HG02943 (cell line): ENCODE results near the gene CACNA1B.
"Not testable (repeated sequence)": the region's sequence is repeated elsewhere in the genome, so short reads cannot be mapped to it uniquely, and the experiment has no call there.

Experiments
- ATAC-seq: cut with Tn5 transposase; IDR thresholded peaks from one replicate; pipeline ENCODE4 v1.9.1; 2021; ENCODE audit warnings: mild to moderate bottlenecking, low read depth, moderate library complexity; ENCODE audit not compliant: unreplicated experiment

The CACNA1B gene

DNA sequence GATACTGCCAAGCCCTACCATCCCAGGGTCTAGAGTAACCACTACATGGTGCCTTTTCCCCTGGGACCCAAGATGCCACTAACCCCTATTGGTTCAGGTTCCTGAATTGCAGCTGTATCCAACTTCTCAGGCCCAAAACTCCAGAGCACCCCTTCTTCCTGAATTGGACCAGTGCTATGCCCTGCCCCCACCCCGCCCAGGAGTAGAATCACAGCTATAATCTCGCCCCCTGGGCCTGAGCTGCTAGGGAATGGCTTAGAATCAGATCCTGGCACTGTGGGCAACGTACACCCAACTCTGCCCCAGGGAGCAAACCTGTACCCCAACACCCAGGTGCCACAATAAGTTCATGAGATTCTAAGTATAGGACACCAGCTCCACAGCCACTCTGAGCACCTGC lies 206.3 kb downstream of the CACNA1B start:
- ATAC-seq = no peak

DNA sequence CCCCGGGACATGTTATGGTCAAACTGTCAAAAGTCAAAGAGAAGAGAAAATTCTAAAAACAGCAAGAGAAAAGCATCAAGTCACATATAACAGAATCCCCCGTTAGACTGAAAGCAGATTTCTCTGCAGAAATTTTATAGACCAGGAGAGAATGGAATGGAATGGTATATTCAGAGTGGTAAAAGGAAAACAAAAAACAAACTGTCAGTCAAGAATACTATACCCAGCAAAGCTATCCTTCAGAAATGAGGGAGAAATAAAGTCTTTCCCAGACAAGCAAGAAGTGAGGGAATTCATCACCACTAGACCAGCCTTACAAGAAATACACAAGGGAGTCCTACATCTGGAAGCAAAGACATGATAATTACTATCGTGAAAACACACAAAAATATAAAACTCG lies 208.0 kb downstream of the CACNA1B start:
- ATAC-seq = no peak

DNA sequence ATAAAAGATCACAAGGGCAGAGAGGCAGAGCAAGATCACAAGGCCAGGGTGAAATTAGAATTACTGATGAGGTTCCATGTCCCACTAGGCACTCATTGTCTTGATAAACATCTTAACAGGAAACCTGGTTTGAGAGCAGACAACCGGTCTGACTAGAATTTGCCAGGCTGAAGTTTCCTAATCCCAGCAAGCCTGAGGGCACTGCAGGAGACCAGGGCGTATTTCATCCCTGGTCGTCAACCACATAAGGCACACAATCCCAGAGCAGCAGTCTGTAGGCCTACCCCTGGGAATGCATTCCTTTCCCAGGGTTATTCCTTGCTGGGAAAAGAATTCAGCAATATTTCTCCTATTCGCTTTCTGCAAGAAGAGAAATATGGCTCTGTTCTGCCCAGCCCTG lies 214.5 kb downstream of the CACNA1B start:
- ATAC-seq = not testable (repeated sequence)

DNA sequence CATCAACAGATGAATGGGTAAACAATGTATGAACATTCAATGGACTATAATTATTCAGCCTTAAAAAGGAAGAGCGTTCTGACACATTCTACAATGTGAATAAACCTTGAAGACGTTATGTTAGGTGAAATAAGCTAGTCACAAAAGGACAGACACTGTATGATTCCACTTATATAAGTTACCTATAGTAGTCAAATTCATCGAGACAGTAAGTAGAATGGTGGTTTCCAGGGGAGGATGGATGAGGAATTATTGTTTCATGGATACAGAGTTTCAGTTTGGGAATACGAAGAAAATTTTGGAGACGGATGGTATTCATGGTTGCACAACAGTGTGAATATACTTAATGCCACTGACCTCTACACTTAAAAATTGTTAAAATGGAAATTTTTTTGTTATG lies 216.4 kb downstream of the CACNA1B start:
- ATAC-seq = no peak

DNA sequence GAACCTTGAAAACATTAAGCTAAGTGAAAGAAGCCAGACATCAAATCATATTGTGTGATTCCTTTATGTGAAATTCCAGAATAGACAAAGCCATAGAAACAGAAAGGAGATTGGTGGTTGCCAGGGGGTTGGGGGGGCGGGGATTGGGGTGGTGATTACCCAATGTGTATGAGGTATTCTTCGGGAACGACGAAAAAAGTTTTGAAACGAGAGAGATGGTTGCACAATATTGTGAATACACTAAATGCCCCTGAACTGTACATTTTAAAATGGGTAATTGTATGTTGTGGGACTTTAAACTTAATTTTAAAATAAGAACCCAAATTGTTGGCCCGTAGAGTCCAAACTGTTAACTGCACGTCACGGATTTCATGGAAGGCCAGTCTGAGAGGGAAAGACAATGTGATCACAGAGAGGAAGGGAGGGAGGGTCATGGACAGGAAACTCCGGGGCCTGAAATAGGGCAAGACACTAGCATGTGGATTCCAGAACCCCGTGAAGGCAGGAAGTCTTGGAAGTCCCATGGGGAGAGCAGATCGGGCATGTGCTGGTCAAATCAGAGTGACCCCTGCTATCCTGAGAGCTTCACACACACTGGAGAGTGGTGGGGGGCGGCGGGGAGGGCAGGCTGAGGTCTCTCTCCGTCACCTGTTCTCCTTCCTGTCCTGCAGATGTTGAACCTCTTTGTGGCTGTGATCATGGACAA lies 218.4 kb downstream of the CACNA1B start:
- ATAC-seq = no peak

DNA sequence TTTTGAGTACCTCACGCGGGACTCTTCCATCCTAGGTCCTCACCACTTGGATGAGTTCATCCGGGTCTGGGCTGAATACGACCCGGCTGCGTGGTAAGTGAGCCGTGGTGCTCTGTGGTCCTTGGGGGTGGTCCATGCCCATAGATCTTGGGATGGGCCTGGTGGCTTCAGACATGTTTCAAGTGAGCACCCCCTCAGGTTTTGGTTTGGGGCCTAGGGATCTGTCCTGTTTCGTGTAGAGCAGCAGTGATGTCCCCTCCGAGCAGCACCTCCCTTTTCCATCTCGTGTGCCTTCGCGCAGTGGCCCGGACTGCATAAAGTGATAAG lies 218.9 kb downstream of the CACNA1B start:
- ATAC-seq = no peak

DNA sequence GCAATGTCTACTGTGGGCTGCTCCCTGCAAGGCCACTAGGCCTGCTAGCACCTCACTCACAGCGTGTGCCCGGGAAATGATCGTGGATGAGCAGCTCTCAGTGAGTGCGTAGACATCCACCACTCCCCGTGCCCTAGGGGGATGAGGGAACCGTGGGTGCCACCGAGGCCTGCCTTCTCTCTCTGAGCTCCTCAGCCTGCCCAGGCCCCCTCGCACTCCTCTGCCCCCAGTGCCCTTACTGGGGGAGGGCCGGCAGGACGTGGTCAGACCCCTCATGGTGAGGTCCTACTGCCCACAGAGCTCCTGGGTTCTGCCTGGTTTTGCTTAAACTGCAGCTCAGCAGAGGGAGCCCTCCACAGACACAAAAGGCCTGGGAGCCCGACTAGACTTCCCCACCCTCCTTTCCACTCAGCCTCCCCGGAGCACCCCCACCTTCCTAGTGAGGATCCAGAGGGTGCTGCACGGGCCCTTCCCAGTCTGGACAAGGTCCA lies 220.0 kb downstream of the CACNA1B start:
- ATAC-seq = no peak

DNA sequence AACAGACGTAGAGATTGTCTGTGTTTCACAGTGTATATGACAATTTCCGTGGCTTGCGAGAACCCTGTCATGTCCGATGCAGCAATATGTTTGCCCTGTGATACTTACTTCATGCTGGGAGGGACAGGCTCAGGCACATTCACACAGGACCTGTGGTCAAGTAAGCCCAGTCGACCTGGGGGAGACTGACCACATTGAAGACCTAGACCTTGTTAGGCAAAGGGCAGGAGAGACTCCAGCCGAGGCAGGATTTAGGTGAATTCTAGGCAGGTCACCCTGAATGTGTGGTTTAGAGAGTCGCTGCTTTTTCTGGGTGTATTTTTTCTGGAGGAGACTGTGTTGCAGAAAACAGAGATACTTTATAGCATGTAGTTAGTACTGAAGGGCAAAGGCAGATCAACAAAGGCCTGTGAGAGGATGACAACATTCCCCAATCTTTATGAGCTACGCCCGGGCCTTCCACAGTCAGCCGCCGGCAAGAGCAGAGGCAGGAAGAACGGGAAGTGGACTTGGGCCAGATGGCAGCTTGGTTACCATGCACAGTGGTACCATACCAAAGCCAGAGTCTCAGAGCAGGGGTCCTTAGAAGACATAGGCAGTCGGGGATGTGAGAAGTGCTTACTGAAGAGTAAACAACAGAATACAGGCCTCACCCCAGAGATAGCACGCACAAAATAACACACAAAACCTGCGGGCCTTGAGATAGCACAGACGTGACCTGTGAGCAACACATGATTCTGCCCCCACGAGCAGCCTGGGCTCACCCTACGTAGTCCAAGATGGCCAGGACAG lies 220.7 kb downstream of the CACNA1B start:
- no peak for ATAC-seq

DNA sequence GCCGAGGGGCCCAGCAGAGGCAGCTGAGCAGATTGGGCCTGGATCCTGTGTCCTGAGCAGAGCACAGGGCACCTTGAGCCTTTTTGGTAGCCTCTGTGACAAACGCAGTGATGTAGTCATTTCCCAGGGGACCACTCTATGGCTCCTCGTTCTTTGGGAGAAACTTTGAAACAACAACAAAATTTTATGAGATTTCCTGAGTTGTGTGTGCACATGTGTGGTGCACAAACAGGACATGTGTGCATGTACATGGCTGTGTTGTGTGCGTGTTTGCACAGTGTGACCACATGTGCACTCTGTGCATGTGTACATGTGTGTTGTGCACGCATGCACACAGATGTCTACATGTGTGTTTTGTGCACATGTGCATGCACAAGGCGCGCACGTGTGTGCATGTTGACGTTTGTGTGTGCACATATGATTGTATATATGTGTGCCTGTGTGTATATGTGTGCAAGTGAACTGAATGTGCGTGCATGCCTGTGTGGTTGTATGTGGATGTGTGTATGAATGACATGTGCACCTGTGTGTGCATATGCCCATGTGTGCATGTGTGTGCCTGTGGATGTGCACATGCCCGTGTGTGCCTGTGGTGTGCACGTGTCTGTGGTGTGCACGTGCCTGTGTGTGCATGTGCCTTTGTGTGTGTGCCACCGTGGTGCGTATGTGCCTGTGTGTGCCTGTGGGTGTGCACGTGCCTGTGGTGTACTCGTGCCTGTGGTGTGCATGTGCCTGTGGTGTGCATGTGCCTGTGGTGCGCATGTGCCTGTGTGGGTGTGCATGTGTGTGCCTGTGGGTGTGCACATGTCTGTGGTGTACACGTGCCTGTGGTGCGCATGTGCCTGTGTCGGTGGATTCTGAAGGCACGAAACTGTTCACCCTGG lies 221.6 kb downstream of the CACNA1B start:
- ATAC-seq = no peak

DNA sequence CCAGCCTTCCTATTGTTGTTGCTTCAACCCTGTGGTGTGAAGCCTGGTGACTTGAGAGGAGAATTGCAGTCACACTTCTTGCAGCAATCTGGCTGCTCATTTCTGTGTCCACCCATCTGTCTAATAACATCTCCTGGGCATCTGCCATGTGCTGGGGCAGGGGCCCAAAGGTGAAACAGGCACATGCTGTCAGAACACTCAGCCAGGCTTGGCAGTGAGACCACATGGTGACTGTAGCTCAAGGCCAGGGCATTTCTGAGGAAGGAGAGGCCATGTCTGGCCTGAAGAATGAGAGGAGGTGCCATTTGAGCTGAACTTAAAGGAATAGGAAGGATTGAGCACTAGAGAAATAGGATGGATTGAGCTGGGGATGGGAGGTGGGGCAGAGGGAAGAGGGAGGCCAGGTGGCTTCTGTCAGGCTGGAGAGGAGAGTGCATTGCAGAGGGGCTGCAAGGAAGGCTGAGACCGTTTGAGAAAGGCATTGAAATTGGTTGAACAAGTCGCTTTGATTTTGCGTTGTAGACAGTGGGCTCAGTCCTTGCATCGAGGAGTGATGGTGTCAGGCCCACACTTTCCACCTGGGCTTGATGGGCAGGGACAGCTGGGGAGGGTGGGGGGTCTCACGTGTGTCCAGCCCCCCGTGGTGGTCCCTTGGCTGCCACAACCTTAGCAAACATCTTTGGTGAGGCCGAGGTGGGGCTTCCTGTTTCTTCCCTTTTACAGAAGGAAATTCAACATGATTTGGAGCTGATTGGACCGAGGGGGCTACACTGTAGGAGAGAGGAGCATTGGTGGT lies 222.4 kb downstream of the CACNA1B start:
- ATAC-seq = no peak

DNA sequence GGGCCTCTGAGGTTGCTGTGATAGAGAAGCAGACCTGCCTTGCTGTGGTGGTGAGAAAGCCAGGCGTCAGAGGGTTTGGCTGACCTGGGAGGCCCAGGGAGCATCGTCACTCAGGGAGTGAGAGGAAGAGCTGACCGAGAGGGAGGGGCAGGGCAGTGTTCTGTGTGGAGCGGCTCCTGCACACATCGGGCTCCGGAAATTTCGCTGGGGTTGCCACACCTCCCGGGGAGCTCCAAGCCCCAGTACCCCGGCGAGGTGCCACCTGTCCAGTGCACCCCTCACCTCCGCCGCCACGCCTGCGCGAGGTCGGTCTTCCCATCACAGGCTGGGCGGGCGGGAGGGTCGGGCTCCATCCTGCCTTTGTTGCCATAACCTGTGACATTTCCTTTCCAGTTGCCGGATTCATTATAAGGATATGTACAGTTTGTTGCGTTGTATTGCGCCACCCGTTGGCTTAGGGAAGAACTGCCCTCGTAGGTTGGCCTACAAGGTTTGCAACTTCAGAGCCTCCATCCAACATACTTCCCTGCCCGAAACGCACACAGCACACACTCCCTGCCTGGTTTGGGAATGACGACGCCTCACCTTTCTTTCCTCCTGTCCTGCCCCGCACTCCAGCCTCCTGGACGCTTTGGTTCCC lies 223.2 kb downstream of the CACNA1B start:
- ATAC-seq = no peak

DNA sequence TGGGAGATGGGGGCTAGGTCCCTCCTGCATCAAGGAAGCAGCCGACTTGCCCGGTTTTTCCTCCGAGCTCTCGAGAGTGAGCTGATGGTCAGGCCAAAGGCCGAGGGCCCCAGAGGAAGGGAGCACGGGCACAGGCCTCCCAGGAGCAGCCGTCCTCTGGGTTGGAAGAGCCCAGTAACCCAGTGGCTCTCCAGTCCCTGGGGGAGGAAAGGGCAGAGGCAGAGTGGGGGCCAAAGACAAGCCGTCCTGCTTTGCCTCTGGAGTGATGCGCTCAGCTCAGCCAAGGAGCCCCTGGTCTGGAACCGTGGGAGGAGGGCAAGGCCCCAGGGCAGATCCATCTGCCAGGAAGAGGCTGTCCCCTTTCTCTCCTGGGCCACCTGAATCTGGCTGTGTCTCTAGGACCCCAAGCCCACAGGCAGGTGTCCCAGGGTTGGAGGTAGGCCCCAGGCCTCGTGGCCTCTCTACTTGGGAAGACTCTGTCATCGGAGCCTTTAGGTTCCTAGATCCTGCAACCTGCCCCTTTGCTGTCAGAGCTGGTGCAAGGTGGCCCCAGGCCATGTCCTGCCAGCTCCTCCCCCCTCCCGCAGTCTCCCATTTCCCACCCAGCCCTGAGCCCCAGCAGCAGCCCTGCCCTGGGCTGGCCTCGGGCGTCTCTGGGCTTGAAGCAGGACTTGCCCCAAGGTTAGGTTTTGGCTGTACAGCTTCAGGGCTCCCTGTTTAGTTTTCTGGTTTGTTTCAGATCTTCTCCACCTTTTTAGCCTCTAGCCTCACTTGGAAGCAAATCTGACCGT lies 224.1 kb downstream of the CACNA1B start:
- ATAC-seq = no peak

DNA sequence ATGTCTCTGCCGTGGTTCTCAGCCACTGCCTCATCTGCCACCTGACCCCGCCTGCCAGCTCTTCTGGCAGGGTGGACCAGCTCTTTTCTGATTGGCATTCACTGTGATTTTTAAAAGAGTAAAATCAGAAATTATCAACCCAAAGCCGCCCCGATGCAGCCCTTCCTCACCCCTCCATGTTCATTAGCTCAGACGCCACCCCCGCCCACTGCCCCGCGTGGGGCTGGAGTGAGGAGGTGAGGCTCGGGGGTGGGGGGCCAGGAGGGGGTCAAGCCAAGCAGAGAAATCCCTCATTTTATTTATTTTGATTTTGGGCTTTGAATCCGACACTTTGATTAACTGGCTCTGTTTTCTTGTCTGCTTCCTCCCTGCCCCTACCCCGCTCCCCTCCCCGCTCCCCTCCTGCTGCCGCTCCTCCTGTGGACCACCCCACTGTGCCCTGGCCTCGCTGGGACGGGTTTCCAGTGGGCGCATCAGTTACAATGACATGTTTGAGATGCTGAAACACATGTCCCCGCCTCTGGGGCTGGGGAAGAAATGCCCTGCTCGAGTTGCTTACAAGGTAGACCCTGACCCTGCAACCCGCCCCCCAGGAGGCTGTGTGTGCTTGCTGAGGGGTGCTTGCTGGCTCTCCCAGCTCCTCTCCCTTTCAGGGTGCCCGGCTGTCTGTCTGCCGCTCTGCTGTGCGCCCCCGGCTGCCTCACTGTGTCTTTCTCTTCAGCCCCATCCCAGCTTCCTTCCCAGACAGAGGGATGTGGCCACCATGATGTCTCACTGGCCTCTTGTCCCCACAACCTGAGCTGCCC lies 224.9 kb downstream of the CACNA1B start:
- no peak for ATAC-seq

DNA sequence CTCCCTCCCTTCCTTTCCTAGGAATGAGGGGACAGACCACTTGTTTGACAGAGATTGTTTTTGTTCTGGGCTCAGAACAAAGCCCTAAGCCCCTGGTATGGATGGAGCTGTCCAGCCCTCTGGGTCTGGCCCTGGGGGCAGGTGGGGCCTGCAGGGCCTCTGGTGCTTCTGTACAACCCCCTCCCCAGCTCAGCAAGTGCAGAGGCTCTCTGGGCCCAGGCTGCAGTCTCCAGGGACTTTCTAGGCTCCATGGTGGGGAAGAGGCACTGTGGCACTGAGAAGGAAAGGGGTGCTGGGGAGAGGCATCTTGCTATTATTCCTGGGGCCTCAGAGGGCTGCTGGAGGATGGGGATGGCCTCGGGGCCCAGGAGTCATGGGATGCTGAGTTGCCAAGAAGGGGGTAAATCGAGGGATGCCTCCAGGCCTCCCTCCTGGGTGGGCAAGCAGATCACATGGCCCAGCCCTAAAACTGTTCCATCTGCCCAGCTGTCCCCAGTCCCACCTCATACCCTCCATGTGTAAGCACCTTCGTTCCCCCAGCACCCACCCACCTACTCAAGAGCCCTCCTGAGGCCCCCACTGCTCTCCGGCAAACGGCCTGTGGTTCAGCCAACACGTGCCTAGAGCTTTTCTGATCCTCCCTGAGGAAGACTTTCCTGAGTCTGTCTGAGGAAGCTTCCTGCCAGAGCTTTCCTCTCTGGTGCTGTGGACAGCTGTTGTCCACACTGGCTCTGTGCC lies 225.7 kb downstream of the CACNA1B start:
- ATAC-seq = no peak

DNA sequence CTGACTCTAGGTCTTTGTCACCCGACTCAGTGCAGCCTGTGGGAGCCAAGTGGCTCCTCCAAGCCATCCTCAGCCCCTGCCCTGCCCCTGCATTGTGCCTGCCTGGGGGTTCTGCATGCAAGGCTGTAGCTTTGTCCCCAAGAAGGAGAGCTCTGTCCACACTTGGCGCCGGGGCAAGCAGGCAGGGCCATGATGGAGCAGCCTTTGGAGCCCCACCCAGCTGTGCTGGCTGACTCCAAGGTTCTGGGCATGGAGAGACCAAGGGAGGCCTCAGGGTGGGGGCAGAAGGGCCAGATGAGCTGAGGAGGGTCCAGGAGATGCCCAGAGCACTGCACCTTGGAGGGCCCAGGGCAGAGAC lies 226.2 kb downstream of the CACNA1B start:
- no peak for ATAC-seq

DNA sequence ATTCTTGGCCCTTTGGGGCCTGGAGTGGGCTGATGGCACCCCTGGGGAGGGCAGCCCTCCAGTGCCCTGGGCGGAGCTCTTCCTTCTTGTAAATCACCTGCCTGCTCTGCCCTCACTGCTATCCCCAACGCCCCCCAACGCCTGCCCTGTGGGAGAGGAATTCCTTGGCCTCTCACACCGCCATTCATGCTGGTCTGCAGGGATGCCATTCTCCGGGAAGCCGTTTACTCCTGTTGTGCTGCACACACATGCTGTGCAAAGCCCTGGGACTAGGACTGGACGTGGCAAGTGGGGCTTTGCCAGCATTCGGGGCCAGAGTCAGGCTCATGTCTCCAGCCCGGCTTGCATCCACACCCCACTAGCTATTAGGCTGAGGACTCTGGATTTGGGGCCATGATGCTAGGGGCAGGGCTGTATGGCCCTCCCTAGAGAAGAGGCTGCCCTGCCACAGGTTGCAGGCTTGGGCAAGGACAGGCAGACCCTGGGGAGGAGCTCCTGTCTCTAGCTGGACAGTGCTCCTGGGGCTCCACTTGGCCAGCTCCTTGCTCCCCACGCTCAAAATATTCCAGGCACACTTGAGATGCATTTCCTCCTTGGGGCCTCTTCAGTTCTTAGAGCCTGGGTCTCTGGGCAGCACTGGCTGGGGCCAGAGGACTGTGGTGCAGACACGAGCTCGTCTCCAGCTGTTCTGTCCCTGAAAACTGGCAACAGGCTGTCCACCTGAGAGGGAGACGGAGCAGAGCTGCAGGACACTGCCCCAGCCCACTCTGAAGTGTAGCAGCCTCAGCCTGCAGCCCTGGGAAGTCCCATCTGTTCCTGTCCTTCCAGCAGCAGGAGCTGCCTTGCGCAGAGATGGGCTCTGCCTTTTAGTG lies 226.9 kb downstream of the CACNA1B start:
- ATAC-seq = no peak

DNA sequence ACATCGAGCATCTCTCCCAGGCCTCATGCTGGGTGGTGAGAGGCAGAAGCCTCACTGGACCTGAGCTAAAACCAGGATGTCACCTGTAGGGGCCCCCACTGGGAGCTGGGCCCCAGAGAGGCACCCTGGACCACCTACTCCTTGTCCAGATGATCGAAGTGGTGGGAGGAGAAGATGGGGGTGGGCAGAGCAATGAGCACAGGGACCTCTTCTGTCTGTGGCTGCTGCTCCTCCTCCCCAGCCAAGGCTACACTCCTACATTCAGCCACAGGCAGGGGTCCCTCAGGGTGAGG lies 227.5 kb downstream of the CACNA1B start:
- ATAC-seq = no peak
